Measurements from ENCODE around the gene COL23A1. TPM values are rescaled to one million over a fixed set of nuclear protein-coding genes. Genes with fewer than 3 reads are reported as not detected.

COL23A1 gene
- total and polyA plus RNA-seq, 2 of the 8 experiments (the other 6 are each of a cell fraction or from before 2014, with no cell fraction given), result 3.1 to 4.7 TPM

- H3K4me2 ChIP-seq (ENCODE audit: insufficient read depth in 1 of 2, low read depth in 2 of 2, low read length in 2 of 2), result no peak overlapping the region
- peaks cover 12% of the 10 kb centered on the region for H3K23me2 ChIP-seq (ENCODE audit: low read depth, low read length)
- H3K27me3 ChIP-seq (replicated peaks in 1 of 4; ENCODE audit: control insufficient read depth in 3 of 4, extremely low read depth in 1 of 4, insufficient read depth in 3 of 4, low read length in 3 of 4), result no peaks in the 10 kb centered on the region
- H3K27ac ChIP-seq (ENCODE audit: low read depth, low read length), result no peak overlapping the region
- no peak for TF ChIP-seq SIRT6 (IDR thresholded peaks at IDR 0.05; ENCODE audit: low read length)
- no peak for TF ChIP-seq CTBP2 (IDR thresholded peaks at IDR 0.05; ENCODE audit: borderline replicate concordance, insufficient read depth, insufficient read length, low read length)
- no peak for TF ChIP-seq MAFK (IDR thresholded peaks at IDR 0.05; ENCODE audit: low read depth, low read length)
- TF ChIP-seq EGR1 (IDR thresholded peaks at IDR 0.05; ENCODE audit: borderline replicate concordance, low read depth, low read length), result no peak
- TF ChIP-seq RBBP5 (IDR thresholded peaks at IDR 0.05; ENCODE audit: borderline replicate concordance, low read depth, low read length), result no peak
- no peak for TF ChIP-seq TBP (IDR thresholded peaks at IDR 0.05; ENCODE audit: low read depth, low read length)
- no peak for TF ChIP-seq PHF8 (conservative IDR thresholded peaks at IDR 0.05; ENCODE audit: low read depth, low read length)
- TF ChIP-seq KDM5A (IDR thresholded peaks at IDR 0.05; ENCODE audit: low read length), result no peak
- TF ChIP-seq NRF1 (IDR thresholded peaks at IDR 0.05; ENCODE audit: low read depth, low read length), result no peak
- TF ChIP-seq NANOG (IDR thresholded peaks at IDR 0.05; ENCODE audit: insufficient read depth, low read depth, low read length, poor library complexity, severe bottlenecking), result no peak
- no peak for TF ChIP-seq ASH2L (IDR thresholded peaks at IDR 0.05; ENCODE audit: low read length)
- TF ChIP-seq POLR2AphosphoS5 (IDR thresholded peaks at IDR 0.05; ENCODE audit: low read depth, low read length), result no peak
- TF ChIP-seq JUND (IDR thresholded peaks at IDR 0.05; ENCODE audit: low read length), result no peak
- H3K4me1 ChIP-seq (replicated peaks in 1 of 4; ENCODE audit: control insufficient read depth in 3 of 4, insufficient read depth in 4 of 4, low read length in 3 of 4), result peaks cover 7 to 27% (median 15%) of the 10 kb centered on the region in 4 experiments
- H4K91ac ChIP-seq (replicated peaks; ENCODE audit: insufficient read length, low read length), result no peak overlapping the region
- no peak overlapping the region for H3K9ac ChIP-seq (replicated peaks in 1 of 4; ENCODE audit: extremely low read depth in 1 of 4, low read depth in 3 of 4, low read length in 3 of 4)
- no peak overlapping the region for H3K14ac ChIP-seq (ENCODE audit: insufficient read length)
- H3K36me3 ChIP-seq (ENCODE audit: control insufficient read depth in 2 of 4, insufficient read depth in 4 of 4, low read length in 3 of 4), result no peaks in the 10 kb centered on the region
- no peak overlapping the region for H2AFZ ChIP-seq (ENCODE audit: low read length)
- H3K79me2 ChIP-seq (ENCODE audit: control insufficient read depth in 1 of 2, insufficient read depth in 2 of 2, low read length in 2 of 2), result no peaks in the 10 kb centered on the region; a peak in 1 of 4 replicates
- H2BK5ac ChIP-seq (ENCODE audit: low read depth, low read length), result no peak overlapping the region
- no peak overlapping the region for H2BK15ac ChIP-seq (ENCODE audit: low read length)
- ChIA-PET CTCF (ENCODE audit: partially characterized antibody) (interaction anchor here (3.4 kb wide), 1 partner anchor 101 kb away, joined by 12 read pairs; no protein-coding TSS in a partner anchor), POLR2A (ENCODE audit: partially characterized antibody) (no interaction called here)
- FAIRE-seq (no peak), DNase-seq (ENCODE audit: low read depth in 1 of 2, low spot score in 2 of 2) (no peak)
- no peak overlapping the region for H3K4me3 ChIP-seq (ENCODE audit: extremely low read depth in 1 of 4, insufficient read depth in 2 of 4, low read depth in 3 of 4, low read length in 4 of 4)
- H4K20me1 ChIP-seq (replicated peaks in 1 of 2; ENCODE audit: control insufficient read depth in 1 of 2, insufficient read depth in 2 of 2, low read length in 2 of 2), result peaks cover 0 to 9% of the 10 kb centered on the region in 2 experiments
- no peak overlapping the region for H3K18ac ChIP-seq (ENCODE audit: extremely low read depth, low read length)
- no peak overlapping the region for H4K8ac ChIP-seq (ENCODE audit: extremely low read depth, insufficient read depth, low read length)
- no peaks in the 10 kb centered on the region for H3K79me1 ChIP-seq (ENCODE audit: low read depth, low read length)
- H2AK5ac ChIP-seq (ENCODE audit: low read depth, low read length), result peak overlapping the region; percentile 19; the same call in 1 of the 2 replicates
- H2BK20ac ChIP-seq (ENCODE audit: low read length), result no peak overlapping the region
- H2BK120ac ChIP-seq (replicated peaks; ENCODE audit: low read depth, low read length), result no peak overlapping the region
- WGBS, 2 experiments (ENCODE audit: extremely low coverage in 1 of 2, insufficient coverage in 1 of 2, insufficient read length in 1 of 2, insufficient replicate concordance in 2 of 2, low coverage in 1 of 2, low lambda C conversion rate in 2 of 2, missing lambda C conversion rate in 1 of 2), result 91% methylated on average over 5 of the region's 5 CpGs; no CpG with 5 or more reads in 1 of the 2 experiments
- no peak overlapping the region for H2BK12ac ChIP-seq (ENCODE audit: low read depth, low read length)
- H4K5ac ChIP-seq (ENCODE audit: insufficient read length, low read depth, low read length), result no peak overlapping the region
- no peaks in the 10 kb centered on the region for H3K9me3 ChIP-seq (ENCODE audit: insufficient read depth in 2 of 2, low read depth in 1 of 2, low read length in 1 of 2)
- no peak overlapping the region for H3K4ac ChIP-seq (replicated peaks; ENCODE audit: insufficient read length, low read depth, low read length)
- no peak overlapping the region for H3K56ac ChIP-seq (replicated peaks; ENCODE audit: insufficient read length, low read depth, low read length)
- H3K23ac ChIP-seq (ENCODE audit: insufficient read length), result no peak overlapping the region
Observed at GRCh38 chr5:178360926-178361235, 229.3 kb downstream of the COL23A1 start.

All from H1 (cell line).